ENCODE data around the gene KPNB1.
A peak's percentile ranks its signal among the peaks of the same experiment; 100 is the strongest.

KPNB1 gene

GRCh38 chr17:47638903-47639302 lies 10.8 kb upstream of the KPNB1 start:
- no peak for DNase-seq

DNA sequence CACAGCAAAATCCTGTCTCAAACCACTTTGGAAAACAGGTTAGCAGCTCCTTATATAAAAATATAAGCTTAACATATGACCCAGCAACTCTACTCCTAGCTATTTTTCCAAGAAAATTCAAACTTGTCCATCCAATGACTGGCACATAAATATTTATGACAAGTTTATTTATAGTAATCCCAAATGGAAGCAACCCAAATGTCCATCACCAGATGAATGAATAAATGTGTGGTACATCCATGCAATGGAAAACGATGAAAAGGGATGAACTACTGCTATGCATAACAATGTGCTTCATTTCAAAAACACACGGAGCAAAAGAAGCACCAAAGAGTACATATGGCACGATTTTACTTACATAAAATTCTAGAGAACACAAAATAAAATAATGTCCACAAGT lies 9.6 kb upstream of the KPNB1 start:
- no peak for DNase-seq

DNA sequence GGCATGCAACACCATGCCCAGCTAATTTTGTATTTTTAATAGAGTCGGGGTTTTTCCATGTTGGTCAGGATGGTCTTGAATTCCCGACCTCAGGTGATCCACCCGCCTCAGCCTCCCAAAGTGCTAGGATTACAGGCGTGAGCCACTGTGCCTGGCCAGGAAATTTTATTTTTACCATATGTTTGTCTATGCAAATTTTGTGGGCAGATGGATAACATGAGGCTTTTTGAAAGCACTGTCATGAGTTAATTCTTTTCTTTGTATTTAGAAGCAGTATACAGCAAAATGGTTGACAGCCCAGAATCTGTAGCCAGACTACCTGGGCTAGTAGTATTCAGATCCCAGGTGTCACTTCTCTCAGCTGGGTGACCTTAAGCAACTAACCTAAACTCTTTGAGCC lies 8.5 kb upstream of the KPNB1 start:
- DNase-seq, result no peak

DNA sequence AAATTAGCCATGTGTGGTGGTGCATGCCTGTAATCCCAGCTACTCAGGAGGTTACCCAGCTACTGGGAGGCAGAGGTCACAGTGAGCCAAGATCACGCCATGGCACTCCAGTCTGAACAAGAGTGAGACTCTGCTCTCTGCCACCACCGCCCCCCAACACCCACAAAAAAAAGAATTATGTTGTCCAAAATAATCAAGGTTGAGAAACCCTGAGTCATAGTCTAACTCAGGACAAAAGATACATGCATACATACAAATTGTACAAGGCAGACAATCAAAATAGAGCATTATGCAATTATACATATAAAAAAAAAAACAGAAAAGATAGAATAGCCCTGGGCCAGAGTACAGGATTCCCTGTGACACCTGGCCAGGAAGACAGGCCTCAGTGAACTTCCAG lies 6.6 kb upstream of the KPNB1 start:
- no peak for DNase-seq

- DNase-seq, result no peak
Measured at GRCh38 chr17:47644324-47644723, 5.4 kb upstream of the KPNB1 start.

- no peak for DNase-seq
Measured at GRCh38 chr17:47649972-47650524, 329 bp downstream of the KPNB1 start.

DNA sequence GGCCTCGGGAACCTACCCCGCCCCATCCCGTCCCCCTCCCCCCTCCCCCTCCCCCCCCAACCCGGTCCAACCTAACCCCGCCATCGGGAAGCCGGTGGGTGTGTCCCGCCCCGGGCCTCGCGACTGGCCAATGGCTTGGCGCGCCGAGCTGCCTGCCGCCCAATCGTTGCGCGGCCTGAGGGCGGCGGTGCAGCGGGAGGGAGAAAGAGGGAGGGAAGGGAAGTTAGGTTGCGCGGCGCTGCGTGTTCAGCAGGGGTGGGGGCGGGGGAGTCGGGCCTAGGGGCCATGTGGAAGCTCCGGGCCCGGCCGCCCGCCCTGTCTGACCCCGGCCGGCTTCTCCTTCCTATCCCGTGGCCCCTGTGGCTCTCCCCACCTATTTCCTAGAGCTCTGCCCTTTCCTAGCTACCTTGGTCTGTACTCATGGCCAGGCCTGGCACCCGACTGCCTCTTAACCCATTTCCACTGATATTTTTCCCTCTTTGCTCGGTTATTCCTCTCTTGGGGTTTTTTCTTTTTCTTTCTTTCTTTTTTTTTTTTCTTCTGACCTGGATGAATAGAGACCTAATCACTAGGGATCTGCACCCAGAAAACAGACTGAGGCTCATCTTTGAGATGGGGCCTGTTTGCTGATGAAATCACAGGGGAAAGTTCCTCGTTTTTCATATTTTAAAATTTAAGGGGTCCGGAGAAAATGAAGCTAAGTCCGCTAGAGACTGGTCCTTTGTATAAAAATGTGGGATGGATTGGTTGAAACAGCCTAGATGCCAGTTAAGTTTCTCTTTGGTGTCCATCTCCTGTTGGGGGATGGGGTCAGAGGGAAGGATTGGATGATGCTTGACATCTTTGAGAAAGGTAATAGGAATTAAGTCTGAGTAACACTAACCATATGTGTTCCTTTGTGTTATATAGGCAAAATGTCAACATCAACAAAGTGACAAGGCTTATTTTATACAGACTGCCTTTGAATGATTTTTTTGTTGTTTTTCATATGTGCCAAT lies 1.1 kb downstream of the KPNB1 start:
- peak; percentile 95 to 97 (median 96) for DNase-seq

GRCh38 chr17:47651704-47652103 lies 2.0 kb downstream of the KPNB1 start:
- DNase-seq, result no peak

DNA sequence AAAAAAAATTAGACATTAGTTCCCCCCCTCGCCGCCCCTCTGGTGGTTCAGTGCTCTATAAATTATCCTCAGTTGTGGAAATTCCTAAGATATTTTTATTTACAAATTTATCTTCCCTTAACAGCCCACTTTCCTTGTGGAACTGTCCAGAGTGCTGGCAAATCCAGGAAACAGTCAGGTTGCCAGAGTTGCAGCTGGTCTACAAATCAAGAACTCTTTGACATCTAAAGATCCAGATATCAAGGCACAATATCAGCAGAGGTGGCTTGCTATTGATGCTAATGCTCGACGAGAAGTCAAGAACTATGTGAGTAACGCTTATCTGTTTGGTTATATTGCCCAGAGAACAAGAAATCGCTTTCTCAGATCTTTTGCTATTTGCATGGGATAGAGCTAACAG lies 2.9 kb downstream of the KPNB1 start:
- DNase-seq, result no peak

GRCh38 chr17:47653442-47653841 lies 3.7 kb downstream of the KPNB1 start:
- DNase-seq, result no peak

DNA sequence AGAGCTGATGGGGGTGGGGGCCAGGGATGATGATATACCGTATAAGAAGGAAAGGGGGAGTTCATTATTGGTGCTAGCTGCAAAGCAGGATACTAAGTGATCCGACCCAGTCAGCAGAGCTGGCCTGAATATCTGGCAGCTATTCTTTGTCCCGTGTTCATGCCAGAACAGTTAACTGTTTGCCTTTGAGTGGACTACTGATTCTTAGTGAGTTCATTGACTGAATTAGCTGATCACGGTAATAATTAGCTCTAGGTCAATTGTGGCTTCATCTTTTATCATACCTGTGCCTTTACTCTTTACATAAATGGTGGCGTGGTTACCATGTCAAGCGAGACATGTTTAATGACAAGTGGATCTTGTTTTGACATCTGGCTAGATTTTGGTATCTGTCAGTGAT lies 5.3 kb downstream of the KPNB1 start:
- DNase-seq, result no peak

GRCh38 chr17:47660064-47660492 lies 10.4 kb downstream of the KPNB1 start:
- DNase-seq, result no peak

- DNase-seq, result peak; percentile 36 to 78 (median 41)
Measured at GRCh38 chr17:47663912-47664623, 14.3 kb downstream of the KPNB1 start.

- no peak for DNase-seq
Measured at GRCh38 chr17:47664624-47664941, 14.9 kb downstream of the KPNB1 start.

- no peak for DNase-seq
Measured at GRCh38 chr17:47665655-47666054, 15.9 kb downstream of the KPNB1 start.

DNA sequence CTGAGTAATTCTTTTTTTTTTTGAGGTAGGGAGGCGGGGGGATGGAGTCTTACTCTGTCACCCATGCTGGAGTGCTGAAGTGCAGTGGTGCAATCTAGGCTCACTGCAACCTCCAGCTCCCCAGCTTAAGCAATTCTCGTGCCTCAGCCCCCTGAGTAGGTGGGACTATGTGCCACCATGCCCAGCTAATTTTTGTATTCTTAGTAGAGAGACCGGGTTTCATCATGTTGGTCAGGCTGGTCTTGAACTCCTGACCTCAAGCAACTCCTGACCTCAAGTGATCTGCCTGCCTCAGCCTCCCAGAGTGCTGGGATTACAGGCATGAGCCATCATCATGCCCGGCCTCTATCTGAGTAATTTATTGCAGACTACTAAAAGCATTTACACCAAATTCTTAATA lies 19.4 kb downstream of the KPNB1 start:
- no peak for DNase-seq

GRCh38 chr17:47670064-47670463 lies 20.3 kb downstream of the KPNB1 start:
- DNase-seq, result no peak

- DNase-seq, result no peak
Measured at GRCh38 chr17:47674499-47674898, 24.8 kb downstream of the KPNB1 start.

DNA sequence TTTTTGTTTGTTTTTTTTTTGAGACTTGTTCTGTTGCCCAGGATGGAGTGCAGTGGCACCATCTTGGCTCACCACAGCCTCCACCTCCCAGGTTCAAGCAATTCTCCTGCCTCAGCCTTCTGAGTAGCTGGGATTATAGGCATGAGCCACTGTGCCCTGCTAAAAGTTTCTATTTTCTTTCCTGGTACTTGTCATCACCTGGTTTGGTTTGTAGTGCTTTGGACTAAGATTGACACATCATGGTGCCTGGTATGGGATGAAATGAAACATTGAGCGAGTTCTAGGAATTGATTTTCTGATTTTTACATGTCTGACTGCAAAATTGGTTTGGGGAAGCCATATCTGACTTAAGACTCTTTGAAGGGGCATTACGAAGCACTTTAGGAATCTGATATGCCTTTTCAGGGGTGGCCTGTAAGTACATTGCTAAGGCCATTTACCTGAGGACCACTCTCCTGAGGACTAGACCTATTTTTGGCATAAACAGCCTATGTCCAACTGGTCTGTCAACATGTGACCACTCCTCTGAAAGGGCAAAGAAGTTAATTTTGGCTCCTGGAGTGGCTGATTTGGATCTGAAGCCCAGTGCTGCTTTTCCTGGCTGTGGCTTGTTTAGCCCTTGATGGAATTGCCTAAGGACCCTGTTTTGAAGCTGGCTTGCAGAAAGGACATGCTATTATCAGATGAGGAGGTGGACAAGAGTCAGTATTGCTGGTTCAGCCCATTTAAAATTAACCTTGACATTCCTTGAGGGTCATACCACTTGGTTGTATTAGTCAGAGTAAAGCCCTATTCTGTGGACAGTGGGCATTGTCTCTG lies 25.9 kb downstream of the KPNB1 start:
- no peak for DNase-seq

- no peak for DNase-seq
Measured at GRCh38 chr17:47676199-47676472, 26.4 kb downstream of the KPNB1 start.

DNA sequence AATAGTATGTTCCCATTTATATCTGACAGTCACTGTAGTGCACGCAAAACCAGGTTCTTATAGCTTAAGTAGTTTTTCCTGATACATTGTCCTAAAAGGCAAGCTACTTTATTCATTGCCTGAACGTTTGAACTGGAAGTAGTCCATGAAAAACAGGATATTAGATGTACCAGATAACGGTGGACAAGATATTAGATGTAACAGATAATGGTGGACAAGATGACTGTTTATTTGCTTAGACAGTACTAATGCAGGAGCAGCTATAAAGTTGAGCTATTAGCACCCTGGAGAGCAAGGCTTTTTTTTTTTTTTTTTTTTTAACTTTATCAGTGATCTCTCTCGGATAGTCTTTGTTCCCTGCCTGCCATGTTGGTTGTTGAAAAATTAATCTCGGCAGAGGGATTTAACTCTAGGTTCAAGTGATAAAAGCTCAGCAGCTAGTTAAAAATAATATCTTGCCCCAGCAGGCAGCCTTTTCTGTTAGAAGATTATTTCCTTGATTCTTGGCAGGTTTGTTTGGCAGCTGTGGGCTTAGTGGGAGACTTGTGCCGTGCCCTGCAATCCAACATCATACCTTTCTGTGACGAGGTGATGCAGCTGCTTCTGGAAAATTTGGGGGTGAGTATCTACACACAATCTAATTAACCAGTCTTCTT lies 26.9 kb downstream of the KPNB1 start:
- DNase-seq, result no peak

GRCh38 chr17:47678196-47678595 lies 28.5 kb downstream of the KPNB1 start:
- no peak for DNase-seq

GRCh38 chr17:47682138-47682537 lies 32.4 kb downstream of the KPNB1 start:
- no peak for DNase-seq

Measured in NCI-H1417 (cell line).